Cerebellar nuclear complex (tissue), 1 donor: ENCODE measurements around the gene WAC.

ENCODE experiments used
- DNase-seq, 2 experiments: peaks; one replicate each; lab custom pipeline; 2025; lab: John Stamatoyannopoulos, UW

WAC gene

DNA sequence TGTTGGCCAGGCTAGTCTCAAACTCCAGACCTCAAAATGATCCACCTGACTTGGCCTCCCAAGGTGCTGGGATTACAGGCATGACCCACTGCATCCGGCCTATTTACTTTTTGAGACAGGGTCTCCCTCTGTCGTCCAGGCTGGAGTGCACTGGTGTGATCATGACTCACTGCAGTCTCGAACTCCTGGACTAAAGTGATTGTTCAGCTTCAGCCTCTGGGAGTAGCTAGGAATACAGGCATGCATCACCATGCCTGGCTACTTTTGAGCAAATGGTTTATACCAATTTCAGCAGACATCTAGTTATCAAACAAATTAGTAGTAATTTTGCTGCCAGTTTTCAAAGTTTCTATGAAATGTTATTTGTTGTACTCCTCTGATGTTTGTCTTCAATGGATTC, 2.2 kb upstream of the WAC start:
- no peak for DNase-seq

DNA sequence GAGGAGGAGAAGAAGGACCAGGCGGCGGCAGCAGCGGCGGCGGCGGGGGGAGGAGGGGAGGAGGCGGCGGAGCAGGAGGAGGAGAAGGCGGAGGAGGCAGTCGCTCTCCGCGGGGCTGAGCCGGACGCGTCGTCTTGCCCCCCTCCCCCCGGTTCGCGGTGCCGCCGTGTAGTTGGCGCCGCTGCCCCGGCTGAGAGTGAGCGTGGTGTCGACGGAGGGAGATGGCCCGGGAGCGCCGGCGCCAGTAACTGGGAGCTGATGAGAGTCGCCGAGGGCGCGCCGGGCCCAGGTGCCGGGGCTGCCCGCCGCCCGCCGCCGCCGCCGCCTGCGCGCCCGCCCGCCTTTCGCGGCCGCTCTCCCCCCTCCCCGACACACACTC, 257 bp downstream of the WAC start:
- no peak for DNase-seq

DNA sequence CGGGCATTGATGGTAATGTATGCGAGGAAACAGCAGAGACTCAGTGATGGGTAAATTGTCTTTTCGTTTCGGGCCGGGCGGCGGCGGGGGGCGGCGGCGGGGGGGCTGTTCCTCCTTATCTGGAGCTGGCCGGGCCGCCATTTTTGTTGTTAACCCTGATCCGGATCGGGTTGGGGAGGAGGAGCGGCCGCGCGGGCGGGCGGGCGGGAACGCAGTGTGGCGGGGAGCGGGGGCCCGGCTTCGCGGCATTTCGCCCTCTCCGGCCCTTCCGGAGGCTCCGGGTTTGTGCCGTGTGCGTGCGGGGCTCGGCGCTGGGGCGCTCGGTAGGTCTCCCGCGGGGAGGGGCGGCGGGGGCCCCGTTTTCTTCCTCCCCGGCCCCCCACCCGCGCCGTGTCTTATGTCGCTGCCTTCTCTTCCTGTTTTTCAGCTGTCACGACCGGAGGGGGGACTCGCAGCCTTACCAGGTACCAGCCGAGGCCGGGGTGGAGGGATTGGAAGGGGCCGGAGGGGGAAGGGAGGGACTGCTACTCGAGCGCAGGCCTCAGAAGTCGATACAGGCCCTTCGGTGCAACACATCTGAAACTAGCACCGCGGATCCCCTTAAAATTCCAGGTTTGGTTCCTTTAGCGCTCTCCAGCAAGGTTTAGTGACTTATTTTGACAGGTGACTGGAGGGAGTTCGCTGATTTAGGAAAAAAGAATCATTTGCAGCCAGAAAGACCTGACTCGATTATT, 820 bp downstream of the WAC start:
- no peak for DNase-seq

DNA sequence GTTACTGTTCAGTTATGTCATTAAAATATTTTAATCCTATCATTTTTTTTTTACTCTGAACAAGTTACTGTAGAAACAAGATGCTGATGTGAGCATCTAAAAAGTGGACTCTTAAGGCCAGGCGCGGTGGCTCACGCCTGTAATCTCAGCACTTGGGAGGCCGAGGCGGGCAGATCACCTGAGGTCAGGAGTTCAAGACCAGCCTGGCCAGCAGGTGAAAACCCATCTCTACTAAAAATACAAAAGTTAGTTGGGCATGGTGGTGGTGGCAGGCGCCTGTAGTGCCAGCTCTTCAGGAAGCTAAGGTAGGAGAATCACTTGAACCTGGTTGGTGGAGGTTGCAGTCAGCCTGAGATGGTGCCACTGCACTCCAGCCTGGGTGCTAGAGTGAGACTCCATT, 2.9 kb downstream of the WAC start:
- DNase-seq: no peak

DNA sequence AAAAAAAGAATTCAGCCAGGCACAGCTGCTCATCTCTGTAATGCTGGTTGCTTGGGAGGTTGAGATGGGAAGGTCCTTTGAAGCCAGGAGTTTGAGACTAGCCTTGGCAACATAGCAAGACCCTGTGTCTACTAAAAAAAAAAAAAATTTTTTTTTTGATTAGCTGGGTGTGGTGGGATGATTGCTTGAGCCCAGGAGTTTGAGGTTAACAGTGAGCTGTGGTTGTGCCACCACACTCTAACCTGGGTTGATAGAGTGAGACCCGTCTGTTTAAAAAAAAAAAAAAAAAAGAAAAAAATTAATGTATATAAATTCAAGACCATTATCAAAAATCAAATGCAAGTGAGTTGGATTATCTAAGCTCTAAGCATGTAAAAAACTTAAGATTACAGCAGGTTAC, 5.7 kb downstream of the WAC start:
- no peak for DNase-seq

DNA sequence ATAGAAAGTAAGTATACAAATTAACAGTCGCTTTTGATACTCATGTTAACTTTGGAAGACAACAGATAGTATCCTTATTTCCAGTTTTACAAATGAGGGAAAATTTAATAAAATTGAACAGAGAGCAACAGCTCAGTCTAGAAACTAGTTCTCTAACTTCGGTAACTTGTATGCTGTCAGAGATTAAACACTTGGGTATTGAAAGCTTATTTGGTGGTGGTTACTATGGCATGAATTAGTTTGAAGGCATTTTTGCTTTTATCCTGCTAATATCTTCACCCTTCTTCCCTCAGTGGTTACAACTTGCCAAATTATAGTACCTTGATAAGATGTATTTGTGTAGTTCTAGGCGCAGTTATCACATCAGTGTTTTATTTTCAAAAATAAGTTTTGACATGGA, 7.2 kb downstream of the WAC start:
- no peak for DNase-seq

DNA sequence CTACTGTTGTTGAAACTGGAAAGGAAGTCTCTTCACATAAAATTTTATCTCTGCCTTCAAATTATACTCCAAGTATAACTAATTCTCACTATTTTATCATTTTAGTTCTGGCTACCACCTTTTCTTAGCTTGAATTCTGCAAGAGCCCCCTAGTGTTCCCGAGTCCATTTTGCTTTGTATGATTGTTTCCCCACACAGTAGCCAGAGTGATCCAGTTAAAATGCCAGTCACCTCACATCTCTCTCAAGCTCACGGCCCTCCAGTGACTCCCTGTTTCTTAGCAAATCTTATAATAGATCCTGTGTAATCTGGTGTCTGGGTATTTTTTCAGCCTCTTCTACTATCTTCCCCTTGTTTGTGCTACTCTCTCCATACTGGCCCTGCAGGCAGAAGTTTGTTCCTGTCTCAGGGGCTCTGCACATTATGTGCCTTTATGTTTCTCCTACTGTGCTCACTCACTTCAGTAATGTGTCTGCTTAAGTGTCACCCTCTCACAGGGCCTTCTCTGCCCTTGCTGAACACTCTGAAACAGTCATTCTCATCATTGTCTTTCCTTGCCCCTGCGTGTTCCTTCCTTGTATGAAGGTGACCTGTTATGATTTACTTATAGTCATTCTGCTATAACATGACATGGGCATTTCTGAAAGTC, 8.9 kb downstream of the WAC start:
- no peak for DNase-seq

DNA sequence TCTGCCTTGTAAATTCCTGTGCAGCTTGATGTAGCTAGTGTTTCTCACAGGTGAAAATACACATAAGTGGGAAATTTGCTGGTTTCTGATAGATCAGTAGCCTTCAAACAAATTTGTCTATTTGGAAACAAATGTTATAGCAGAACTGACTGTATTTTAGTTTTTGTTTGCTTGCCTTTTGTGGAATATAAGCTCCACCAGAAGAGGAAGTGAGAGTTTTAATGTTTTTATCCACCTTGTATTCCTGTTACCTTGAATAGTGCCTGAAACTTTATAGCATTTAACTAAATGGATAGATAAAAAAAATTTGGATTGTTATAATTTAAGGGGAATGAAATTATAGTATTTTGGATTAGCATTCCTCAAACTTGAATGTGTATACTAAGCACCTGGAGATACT, 9.8 kb downstream of the WAC start:
- no peak for DNase-seq

DNA sequence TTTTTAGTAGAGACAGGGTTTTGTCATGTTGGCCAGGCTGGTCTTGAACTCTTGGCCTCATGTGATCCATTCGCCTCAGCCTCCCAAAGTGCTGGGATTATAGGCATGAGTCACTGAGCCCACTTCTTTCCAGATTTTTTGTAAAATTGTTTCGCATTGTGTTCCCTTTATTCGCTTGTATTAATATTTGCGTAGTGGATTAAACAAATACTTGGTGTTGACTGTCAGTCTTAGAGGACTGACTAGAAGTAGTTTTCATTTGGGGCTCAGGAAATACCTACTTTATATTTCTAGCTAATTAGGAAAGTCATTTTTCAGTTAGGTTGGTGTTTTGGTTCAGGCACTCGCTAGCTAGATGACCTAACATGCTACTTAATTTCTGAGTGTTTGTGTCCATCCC, 11.1 kb downstream of the WAC start:
- no peak for DNase-seq

DNA sequence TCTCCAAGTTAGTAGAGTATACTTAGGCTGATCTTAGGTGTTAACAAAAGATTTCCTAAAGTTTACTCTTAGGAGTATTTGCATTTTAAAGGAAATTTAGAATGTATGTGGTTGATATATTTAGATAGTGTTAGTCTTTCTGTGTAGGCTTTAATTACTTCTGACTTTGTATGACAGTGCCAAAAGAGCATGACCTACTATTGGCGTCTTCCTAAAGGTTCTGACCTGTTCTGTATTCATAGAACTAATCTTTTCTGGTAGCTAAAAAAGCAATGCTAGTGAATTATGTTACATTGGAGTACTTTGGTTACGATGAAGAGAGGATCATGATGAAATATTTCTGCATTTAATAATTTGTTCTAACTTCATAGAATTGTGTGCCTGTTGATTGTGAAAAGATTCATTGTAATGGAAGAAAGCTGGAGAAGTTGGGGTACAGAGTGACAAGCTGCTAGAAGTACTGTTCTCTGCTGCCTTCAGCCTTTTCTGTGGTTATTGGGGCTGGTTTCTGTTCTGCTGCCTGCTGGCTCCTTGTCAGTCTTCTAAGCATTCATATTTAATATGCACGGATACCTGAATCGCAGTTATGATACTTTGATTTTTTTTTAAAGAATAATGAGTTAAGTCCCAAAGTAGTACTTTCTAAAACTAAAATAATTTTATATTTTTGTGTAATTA, 13.2 kb downstream of the WAC start:
- DNase-seq: no peak

DNA sequence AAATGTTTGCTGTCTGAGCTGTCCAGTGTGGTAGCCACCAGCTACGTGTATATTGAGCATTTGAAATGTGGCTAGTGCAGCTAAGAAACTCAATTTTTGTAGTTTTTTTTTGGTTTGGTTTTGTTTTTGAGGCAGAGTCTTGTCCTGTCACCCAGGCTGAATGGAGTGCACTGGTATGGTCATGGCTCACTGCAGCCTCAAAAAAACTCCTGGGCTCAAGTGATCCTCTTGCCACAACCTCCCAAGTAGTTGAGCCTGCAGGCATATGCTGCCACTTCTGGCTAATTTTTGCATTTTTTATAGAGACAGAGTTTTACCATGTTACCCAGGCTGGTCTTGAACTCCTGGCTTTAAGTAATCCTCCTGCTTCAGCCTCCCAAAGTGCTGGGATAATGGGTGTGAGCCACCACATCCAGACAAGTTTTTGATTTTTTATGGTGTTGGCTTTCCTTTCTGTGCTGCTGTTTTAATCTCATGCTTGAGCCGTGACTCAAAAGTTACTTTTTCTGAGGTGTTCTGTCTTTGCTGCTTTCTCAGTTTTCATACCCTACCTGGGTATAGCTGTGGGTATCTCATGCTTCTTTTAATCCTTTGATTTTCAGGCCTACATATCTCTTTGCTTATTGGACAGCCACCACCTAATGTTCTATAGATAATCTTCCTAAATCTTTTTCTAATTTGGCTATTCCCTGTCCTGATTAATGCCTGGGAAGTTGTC, 16.0 kb downstream of the WAC start:
- no peak for DNase-seq

DNA sequence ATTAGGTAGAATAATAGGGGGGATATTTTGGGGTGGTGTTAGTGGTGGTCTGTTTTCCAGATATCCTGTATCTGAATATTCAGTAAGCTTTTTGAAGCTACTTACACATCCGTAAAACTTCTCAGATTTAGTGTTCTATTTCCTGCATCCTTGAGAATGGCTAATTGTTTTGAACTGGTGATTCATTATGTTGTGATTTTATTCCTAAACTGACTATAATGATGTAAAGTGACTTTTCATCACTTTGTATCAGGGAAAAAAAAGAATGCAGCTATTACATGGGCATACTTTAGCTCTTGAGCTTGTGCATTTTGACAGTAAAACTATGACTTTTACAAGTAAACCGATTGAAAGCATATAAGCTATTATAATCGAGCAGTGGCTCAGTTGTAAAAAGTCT, 18.2 kb downstream of the WAC start:
- no peak for DNase-seq

DNA sequence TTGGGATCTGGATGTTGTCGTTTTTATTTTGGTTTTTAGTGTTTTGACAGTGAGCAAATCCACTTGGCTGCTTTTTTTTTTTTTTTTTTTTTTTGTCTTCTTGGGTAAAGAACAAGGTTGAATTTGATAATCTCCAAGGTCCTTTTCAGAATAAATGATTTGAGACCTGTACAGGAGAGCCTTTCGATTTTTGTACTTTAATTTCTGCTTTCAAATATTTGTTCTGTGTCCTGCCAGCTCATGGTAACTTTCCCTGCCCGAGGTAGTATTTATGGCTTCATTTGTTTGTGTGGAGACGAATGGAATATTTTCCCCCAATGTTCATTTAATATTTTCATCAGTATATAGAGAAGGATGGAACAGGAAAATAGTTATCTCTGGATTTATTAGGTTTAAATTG, 19.9 kb downstream of the WAC start:
- DNase-seq: no peak

DNA sequence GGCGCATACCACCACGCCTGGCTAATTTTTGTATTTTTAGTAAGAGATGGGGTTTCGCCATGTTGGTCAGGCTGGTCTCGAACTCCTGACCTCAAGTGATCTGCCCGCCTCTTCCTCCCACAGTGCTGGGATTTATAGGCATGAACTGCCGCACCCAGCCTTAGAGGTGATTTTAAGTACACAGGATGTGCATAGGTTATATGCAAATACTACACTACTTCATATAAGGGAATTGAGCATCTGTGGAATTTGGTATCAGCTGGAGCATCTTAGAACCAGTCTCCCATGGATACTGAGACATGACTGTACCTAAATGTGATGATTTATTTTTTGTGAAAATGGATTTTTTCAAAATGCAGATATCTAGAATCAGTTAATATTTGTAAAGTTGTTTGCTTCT, 21.1 kb downstream of the WAC start:
- DNase-seq: no peak

DNA sequence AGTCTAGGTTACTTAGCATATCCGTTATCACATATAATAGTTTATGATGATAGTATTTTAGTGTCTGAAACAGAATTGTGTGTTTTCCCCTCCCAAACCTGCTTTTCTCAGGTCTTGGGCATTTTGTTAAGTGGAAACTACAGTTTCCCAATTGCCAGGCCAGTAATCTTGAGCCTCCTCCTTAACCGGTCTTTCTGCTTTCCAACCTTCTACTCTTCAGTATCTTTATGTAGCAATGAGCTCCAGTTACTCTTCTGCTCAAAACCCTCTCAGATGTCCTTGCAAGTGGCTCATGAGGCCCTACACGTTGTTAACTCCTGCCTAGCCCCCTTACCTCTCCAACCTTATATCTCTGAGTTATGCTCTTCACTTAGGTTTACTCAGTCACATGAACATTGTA, 22.0 kb downstream of the WAC start:
- no peak for DNase-seq

DNA sequence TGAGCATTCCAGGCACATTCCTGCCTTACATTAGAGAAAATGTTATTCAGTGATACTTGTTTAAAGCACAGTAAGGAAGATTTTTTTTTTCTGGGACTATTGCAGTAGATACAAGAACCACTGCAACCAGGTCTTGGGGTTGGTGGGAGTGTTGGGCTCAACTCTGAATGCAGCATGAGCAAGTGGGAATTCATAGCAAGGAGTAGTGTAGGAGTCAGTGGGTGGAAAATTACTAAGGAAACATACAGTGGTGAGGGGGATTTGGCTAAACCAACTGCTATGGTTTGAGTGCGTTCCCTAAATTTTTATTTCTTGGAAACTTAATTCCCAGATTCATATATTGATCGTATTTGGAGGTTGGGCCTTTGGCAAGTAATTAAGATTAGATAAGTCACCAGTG, 22.4 kb downstream of the WAC start:
- no peak for DNase-seq

DNA sequence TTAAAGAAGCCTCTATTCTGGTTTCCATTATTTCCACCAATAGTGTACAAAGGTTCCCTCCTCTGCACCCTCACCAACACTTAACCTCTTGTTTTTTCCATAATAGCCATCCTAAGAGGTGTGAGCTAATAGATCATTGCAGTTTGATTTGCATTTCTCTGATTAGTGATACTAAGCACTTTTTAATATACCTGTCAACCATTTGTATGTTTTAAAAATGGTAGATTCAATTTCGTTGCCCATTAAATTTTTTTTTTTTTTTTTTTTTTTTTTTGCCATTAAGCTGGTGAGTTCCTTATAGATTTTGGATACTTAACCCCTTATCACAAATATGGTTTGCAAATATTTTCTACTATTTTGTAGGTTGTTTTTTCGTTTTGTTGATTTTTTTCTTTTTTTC, 23.2 kb downstream of the WAC start:
- DNase-seq: no peak

DNA sequence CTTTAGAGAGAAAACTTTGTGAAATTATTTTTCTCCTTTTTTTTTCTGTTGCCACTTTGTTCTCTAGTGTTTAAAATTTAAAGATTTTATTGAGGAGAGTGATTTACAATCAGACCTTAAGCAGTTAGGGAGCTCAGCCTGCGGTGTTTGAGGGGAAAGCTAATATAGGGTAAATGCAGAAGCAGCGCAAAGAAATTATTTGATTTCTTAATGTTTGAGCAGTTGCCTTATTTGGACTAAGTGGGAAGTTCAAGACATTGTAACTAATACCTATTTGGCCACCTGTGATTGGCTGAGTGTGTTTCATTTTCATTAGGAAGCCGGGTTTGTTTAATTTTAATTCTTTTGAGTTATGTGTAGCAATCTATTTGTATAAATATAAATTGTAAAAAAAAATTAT, 25.3 kb downstream of the WAC start:
- DNase-seq: no peak

DNA sequence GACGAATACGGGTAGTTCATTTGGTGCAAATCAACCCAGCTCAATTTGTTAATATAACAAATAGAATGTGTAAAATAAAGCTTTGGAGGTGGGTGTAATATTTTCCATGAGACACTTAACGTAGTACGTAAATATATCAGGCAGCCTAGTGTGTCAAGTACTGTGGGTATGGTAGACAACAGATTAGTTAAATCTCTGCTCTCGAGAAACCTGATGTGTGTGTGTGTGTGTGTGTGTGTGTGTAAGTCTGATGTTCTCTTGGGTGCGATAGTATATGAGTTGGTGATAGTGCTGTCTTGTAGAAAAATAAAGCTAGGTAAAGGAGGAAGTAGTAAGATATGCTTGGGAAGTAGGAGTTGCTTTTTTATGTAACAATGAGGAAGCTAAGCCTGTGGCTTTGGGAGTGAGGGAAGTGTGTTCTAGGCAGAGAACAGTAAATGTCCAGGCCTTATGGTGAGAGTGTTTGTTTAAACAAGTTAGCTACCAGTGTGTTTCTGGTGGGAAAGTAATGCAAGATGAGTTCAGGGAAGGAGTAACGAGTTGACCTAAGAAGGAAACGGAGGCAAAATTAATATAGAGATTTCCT, 26.1 kb downstream of the WAC start:
- no peak for DNase-seq

DNA sequence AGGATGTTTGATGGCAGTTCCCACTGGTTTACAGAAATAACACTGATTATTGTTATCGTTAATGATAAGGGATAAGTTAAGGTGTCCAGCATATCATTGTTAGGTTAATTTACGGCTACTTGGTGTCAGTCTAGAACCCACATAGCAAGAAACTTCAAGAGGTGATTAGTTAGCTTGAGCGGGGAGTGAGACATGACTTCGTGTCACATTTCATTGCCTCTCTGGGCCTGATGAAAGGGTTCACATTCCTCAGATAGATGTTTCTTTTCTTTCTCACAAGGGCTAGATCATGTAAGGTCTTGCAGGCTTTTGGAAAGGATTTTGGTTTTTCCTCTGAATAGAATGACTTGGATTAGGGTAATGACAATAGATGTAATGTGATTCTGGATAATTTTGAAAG, 26.7 kb downstream of the WAC start:
- no peak for DNase-seq

DNA sequence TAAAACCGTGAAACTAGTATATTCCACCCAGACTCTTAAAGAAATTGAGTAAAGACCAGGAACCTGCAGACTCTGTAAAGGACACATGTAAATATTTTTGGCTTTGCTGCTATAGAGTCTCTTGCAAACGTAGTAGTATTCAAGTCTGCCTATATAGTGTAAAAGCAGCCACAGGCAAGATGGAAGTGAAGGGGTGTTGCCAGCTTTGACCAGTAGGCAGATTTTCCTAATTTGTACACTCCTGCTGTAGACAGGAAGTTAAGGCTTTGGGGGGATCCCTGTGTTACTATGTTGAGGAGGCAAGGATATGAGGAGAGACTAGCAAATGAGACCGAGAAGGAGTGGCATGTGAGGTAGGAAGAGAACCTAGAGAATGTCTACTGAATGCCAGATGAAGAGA, 27.7 kb downstream of the WAC start:
- no peak for DNase-seq

DNA sequence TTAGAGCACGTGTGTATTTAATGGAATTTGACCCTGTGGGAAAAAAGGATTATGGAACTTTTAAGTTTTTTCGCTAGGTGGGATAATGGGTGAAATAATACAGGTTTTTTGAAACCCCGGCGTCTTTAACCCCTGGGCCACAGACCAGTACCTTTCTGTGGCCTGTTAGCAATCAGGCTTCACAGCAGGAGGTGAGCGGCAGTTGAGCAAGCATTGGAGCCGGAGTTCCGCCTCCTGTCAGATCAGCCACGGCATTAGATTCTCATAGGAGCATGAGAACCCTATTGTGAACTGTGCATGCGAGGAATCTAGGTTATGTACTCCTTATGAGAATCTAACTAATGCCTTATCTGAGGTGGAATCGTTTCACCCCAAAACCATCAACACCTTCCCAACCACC, 28.6 kb downstream of the WAC start:
- DNase-seq: no peak

DNA sequence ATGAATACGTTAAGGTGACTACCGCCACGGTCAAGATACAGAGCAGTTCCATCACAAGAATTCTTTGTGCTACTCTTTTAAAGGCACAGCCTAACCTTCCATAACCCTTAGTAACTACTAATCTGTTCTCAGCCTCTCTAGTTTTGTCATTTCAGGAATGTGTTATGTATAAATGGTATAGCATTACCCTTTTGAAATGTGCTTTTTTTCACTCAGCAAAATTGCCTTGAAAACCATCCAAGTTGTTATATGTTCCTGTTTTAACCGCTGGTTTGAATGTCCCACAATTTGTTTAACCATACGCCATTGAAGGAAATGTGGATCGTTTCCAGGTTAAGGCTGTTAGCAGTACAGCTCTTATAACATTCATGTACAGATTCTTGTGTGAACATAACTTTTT, 32.0 kb downstream of the WAC start:
- DNase-seq: no peak
